Mesothelial cell of epicardium (in vitro differentiated cells): Measurements from ENCODE around the gene PGA4. TPM values are rescaled to one million over a fixed set of nuclear protein-coding genes. Genes with fewer than 3 reads are reported as not detected.
"Not testable (repeated sequence)": the region's sequence is repeated elsewhere in the genome, so short reads cannot be mapped to it uniquely, and the experiment has no call there.

Experiments
- DNase-seq, 2 experiments: peaks; one replicate each; pipeline ENCODE4 v3.0.0; 2021; ENCODE audit warnings: low spot score in 2 of 2; ENCODE audit not compliant: unreplicated experiment in 2 of 2
- H3K27ac Mint-ChIP-seq: 2 replicates; pipeline ENCODE4 v1.8.0; 2021; ENCODE audit warnings: mixed read lengths
- H3K27me3 Mint-ChIP-seq: 2 replicates; pipeline ENCODE4 v1.8.0; 2021; ENCODE audit warnings: low read depth, mixed read lengths
- H3K36me3 Mint-ChIP-seq: 2 replicates; pipeline ENCODE4 v1.8.0; 2021; ENCODE audit warnings: mixed read lengths
- H3K4me1 Mint-ChIP-seq: 2 replicates; pipeline ENCODE4 v1.8.0; 2021; ENCODE audit warnings: mixed read lengths
- H3K4me3 Mint-ChIP-seq: 2 replicates; pipeline ENCODE4 v1.8.0; 2021; ENCODE audit warnings: mild to moderate bottlenecking, moderate library complexity, mixed read lengths
- H3K9me3 Mint-ChIP-seq: 2 replicates; pipeline ENCODE4 v1.8.0; 2021; ENCODE audit warnings: mixed read lengths
- CTCF ChIP-seq: fragments of 200-600 bp; sonication (generic); IDR thresholded peaks from one replicate; pipeline ENCODE4 v1.5.0; 2021; ENCODE audit warnings: antibody characterized with exemption; ENCODE audit not compliant: unreplicated experiment
- total RNA-seq: library from RNA; stranded (reverse); gene quantifications from 3 replicates; pipeline ENCODE4 v1.2.1, GENCODE V29; 2021

The PGA4 gene
- total RNA-seq, 1 donor from 2014 or later: not detected

- peaks cover 20% of the 10 kb centered on the region for H3K27me3 Mint-ChIP-seq
- no peak overlapping the region for H3K4me3 Mint-ChIP-seq
- H3K36me3 Mint-ChIP-seq: no peaks in the 10 kb centered on the region
- DNase-seq: no peak
- TF ChIP-seq CTCF: no peak
- peaks cover 3% of the 10 kb centered on the region for H3K9me3 Mint-ChIP-seq
- no peaks in the 10 kb centered on the region for H3K4me1 Mint-ChIP-seq
- H3K27ac Mint-ChIP-seq: no peak overlapping the region
These were observed 45.7 kb upstream of the PGA4 start for GRCh38 chr11:61176446-61176845.

GRCh38 chr11:61180205-61180604 is 41.9 kb upstream of the PGA4 start:
- H3K27me3 Mint-ChIP-seq, H3K36me3 Mint-ChIP-seq, H3K9me3 Mint-ChIP-seq, H3K4me1 Mint-ChIP-seq, DNase-seq, H3K4me3 Mint-ChIP-seq, H3K27ac Mint-ChIP-seq: not testable (repeated sequence)

GRCh38 chr11:61181489-61181888 is 40.7 kb upstream of the PGA4 start:
- H3K27ac Mint-ChIP-seq: no peak overlapping the region
- no peak for TF ChIP-seq CTCF
- no peak for DNase-seq
- no peaks in the 10 kb centered on the region for H3K9me3 Mint-ChIP-seq
- no peak overlapping the region for H3K4me3 Mint-ChIP-seq
- H3K36me3 Mint-ChIP-seq: no peaks in the 10 kb centered on the region
- peaks cover 5% of the 10 kb centered on the region for H3K27me3 Mint-ChIP-seq
- peaks cover 6% of the 10 kb centered on the region for H3K4me1 Mint-ChIP-seq

- peaks cover 5% of the 10 kb centered on the region for H3K27me3 Mint-ChIP-seq
- no peak overlapping the region for H3K4me3 Mint-ChIP-seq
- TF ChIP-seq CTCF: no peak
- peak overlapping the region; percentile 49 for H3K27ac Mint-ChIP-seq
- no peak for DNase-seq
- no peaks in the 10 kb centered on the region for H3K9me3 Mint-ChIP-seq
- H3K36me3 Mint-ChIP-seq: no peaks in the 10 kb centered on the region
- peaks cover 6% of the 10 kb centered on the region for H3K4me1 Mint-ChIP-seq
These were observed 38.5 kb upstream of the PGA4 start for GRCh38 chr11:61183645-61184044.

GRCh38 chr11:61186504-61186903 is 35.6 kb upstream of the PGA4 start:
- no peak for TF ChIP-seq CTCF
- Mint-ChIP-seq H3K9me3 (no peaks in the 10 kb centered on the region), H3K36me3 (no peaks in the 10 kb centered on the region), H3K27ac (no peak overlapping the region), H3K4me3 (no peak overlapping the region), H3K27me3 (no peaks in the 10 kb centered on the region), H3K4me1 (peaks cover 6% of the 10 kb centered on the region)
- no peak for DNase-seq

- Mint-ChIP-seq H3K27me3 (no peaks in the 10 kb centered on the region), H3K9me3 (no peaks in the 10 kb centered on the region), H3K36me3 (no peaks in the 10 kb centered on the region), H3K4me3 (no peak overlapping the region), H3K27ac (no peak overlapping the region), H3K4me1 (peaks cover 6% of the 10 kb centered on the region)
- peak; percentile 50 to 86 for DNase-seq
- TF ChIP-seq CTCF: peak; percentile 98
These were observed 34.5 kb upstream of the PGA4 start for GRCh38 chr11:61187505-61188130.
